Mucosa of stomach (tissue), 1 donor: Measurements from ENCODE around the gene SSPN.
A peak's percentile ranks its signal among the peaks of the same experiment; 100 is the strongest.

Experiments used
- H3K27me3 ChIP-seq: one replicate; pipeline ENCODE4 v1.7.0; 2013; ENCODE audit warnings: mild to moderate bottlenecking, low read length; ENCODE audit not compliant: control insufficient read depth, insufficient read depth
- H3K36me3 ChIP-seq: one replicate; pipeline ENCODE4 v1.7.0; 2013; ENCODE audit warnings: low read length; ENCODE audit not compliant: control insufficient read depth, insufficient read depth
- H3K4me1 ChIP-seq: one replicate; pipeline ENCODE4 v1.7.0; 2013; ENCODE audit warnings: mild to moderate bottlenecking, low read length; ENCODE audit not compliant: control insufficient read depth, insufficient read depth
- H3K4me3 ChIP-seq: one replicate; pipeline ENCODE4 v1.7.0; 2013; ENCODE audit warnings: low read length
- H3K9ac ChIP-seq: one replicate; pipeline ENCODE4 v1.7.0; 2013; ENCODE audit warnings: mild to moderate bottlenecking, low read length, moderate library complexity
- H3K9me3 ChIP-seq: one replicate; pipeline ENCODE4 v1.7.0; 2013; ENCODE audit warnings: mild to moderate bottlenecking, low read length, moderate library complexity; ENCODE audit not compliant: control insufficient read depth
- donor health status: Pancreatic carcinoma.

Gene SSPN

DNA sequence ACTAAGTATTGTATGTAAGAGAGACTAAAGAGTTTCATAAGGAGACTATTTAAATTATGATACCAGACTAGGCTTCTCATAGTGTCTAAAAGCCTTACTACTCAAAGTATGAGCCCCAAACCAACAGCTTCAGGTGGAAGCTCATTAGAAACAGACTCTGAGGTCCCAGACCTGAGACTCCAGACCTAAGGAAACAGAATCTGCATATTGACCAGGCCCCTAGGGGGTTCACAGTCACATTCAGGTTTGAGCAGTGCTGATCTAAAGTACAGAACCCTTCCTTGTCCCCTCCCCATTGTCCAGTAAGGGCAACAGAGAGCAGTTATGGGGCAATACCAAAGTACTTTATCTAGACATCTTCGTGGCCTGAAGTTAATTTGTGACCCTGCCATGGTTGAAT is 87.7 kb downstream of the SSPN start:
- H3K9me3 ChIP-seq = no peaks in the 10 kb centered on the region
- peaks cover 21% of the 10 kb centered on the region for H3K4me1 ChIP-seq
- H3K9ac ChIP-seq = no peak overlapping the region
- no peak overlapping the region for H3K4me3 ChIP-seq
- H3K27me3 ChIP-seq = no peaks in the 10 kb centered on the region
- H3K36me3 ChIP-seq = no peaks in the 10 kb centered on the region

DNA sequence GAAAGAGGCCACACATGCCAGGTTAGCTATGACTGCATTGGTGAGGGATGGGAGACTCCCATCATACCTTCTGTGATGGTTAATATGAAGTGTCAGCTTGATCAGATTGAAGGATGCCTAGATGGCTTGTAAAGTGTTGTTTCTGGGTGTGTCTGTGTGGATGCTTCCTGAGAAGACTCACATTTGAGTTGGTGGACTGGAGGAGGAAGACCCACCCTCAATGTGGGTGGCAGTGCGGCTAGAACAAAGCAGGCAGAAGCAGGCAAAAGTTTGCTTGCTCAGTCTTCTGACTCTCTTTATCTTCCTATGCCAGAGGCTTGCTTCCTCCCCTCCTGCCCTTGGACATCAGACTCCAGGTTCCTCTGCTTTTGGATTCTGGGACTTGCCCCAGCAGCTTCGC is 88.2 kb downstream of the SSPN start:
- no peaks in the 10 kb centered on the region for H3K27me3 ChIP-seq
- H3K9me3 ChIP-seq = no peaks in the 10 kb centered on the region
- H3K4me1 ChIP-seq = peaks cover 17% of the 10 kb centered on the region
- no peak overlapping the region for H3K4me3 ChIP-seq
- no peaks in the 10 kb centered on the region for H3K36me3 ChIP-seq
- H3K9ac ChIP-seq = no peak overlapping the region

DNA sequence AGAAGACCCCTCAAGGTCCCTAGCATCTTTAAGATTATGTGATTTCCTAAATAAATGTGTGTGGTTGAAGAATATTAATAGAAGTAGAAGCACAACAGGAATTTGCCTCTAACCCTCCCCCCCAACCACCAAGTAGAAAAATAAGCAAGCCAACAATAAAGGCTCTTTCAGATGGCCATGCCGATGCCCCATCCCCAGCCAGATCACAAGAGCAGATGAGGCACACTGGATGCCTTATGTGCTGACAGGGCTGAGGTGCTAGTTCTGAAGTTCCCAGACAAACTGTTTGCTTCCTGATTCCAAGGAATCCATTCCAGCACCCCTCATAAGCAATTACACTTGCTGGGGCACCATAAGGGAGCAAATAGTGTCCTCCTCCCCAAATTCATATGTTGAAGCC is 90.0 kb downstream of the SSPN start:
- Histone ChIP-seq H3K9ac (no peak overlapping the region), H3K27me3 (no peaks in the 10 kb centered on the region), H3K4me3 (no peak overlapping the region), H3K36me3 (no peaks in the 10 kb centered on the region), H3K4me1 (no peaks in the 10 kb centered on the region), H3K9me3 (no peaks in the 10 kb centered on the region)

DNA sequence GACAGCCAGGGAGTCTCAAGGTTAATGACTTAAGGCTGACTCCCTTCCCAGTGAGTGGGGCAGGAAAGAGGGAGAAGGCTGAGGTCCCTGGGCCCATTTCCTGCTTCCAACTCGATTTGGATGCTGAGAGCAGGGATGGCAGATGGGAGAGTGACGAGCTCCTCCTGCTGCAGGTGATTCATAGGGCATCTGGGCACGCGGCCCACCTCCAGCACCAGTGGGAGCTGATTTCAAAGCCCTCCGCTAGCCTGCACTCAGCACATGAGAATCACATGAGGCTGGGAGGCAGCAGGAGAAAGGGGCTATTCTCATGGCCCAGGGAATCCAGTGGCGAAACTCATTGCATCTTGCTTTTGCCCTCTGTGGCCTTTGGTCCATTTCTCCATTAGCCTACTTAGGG is 90.8 kb downstream of the SSPN start:
- no peaks in the 10 kb centered on the region for H3K9me3 ChIP-seq
- no peaks in the 10 kb centered on the region for H3K36me3 ChIP-seq
- no peak overlapping the region for H3K4me3 ChIP-seq
- no peaks in the 10 kb centered on the region for H3K27me3 ChIP-seq
- H3K4me1 ChIP-seq = no peaks in the 10 kb centered on the region
- no peak overlapping the region for H3K9ac ChIP-seq

DNA sequence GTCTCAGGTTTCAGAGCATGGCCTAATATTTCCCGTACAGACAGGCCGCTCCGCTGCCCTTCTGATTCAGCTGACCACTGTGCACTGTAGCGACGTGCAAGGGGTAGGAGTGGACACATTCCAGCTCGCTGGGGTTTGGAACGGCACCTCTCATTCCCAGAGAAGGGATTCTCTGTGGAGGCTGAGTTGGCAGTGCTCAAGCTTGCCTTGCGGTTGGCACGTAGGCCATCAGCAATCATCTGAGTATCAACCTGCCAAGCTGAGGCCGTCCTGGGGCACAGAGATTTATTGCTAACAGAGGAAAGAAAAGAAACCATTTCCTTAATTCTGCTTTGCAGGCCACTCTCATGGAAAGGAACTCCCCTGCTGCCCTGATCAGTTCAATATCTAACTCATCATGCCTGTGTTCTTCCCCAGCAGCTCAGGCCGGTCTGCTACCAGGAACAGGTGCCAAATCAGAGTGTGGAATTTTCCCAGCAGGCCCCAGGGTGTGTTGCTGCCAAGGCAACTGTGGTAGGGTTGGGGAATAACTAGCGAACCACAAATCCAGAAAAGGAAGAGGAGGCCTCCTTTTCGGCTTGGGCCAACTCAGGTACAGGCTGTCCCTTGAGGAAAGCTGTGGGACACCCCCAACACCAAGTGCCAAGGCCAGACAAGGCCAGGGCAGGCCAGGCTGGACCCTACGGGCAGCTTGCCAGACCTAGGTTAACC is 92.5 kb downstream of the SSPN start:
- H3K9ac ChIP-seq = no peak overlapping the region
- no peaks in the 10 kb centered on the region for H3K9me3 ChIP-seq
- no peaks in the 10 kb centered on the region for H3K27me3 ChIP-seq
- no peaks in the 10 kb centered on the region for H3K4me1 ChIP-seq
- no peak overlapping the region for H3K4me3 ChIP-seq
- no peaks in the 10 kb centered on the region for H3K36me3 ChIP-seq

DNA sequence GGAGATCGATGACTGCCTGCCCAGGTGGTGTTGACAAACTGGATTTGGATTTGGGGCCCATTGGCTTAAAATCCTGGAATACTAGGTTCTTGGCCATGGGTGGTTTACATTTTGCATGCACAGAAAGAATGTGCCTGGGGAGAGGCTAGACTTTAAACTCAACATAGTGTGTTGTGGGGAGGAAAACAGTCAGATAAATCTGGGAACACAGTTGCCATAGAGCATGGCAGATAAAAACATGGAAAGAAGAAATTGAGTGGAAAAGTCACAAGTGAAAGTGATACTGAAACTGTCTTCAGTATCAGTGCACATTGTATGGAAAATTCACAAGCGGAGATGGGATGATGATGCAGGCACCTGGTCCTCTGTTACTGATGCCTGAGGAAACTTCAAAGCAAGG is 95.2 kb downstream of the SSPN start:
- Histone ChIP-seq H3K9ac (no peak overlapping the region), H3K27me3 (no peaks in the 10 kb centered on the region), H3K4me1 (no peaks in the 10 kb centered on the region), H3K36me3 (no peaks in the 10 kb centered on the region), H3K9me3 (no peaks in the 10 kb centered on the region), H3K4me3 (no peak overlapping the region)

DNA sequence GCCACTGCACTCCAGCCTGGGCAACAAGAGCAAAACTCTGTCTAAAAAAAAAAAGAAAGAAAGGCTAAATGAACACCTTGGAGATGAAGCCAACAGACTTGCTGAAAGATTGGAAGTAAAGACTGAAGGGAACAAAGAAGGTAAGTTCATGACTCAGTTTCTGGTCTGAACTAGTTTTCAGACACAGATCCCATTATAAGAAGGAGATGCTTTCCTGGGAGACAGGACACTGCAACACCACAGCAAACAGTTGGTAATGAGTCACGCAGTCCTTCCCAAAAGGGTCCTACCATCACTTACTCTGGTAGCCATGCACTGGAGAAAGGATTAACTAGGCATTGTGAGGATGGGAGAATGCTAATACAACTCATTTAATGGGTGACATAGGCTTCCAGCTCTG is 97.2 kb downstream of the SSPN start:
- H3K36me3 ChIP-seq = no peaks in the 10 kb centered on the region
- no peaks in the 10 kb centered on the region for H3K4me1 ChIP-seq
- H3K9me3 ChIP-seq = no peaks in the 10 kb centered on the region
- H3K4me3 ChIP-seq = no peak overlapping the region
- H3K9ac ChIP-seq = no peak overlapping the region
- H3K27me3 ChIP-seq = no peaks in the 10 kb centered on the region

DNA sequence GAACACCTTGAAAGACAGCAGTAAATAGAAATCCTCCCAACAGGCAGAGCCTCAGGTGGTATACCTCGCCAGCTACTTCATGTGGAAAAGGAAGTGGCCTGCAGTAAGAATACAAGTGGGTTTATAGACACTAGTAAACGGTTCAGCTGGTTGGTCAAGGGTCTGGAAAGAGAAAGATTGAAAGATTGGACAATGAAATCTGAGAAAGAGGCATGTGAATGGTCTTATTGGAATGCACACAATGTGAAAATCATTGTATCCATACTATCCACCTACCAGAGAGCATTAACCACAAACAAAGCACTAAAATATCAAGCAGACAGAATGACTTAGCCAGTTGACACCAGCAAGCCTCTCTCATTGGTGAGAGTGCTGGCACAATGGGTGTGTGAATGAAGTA is 98.2 kb downstream of the SSPN start:
- H3K9ac ChIP-seq = no peak overlapping the region
- no peak overlapping the region for H3K4me3 ChIP-seq
- no peaks in the 10 kb centered on the region for H3K9me3 ChIP-seq
- H3K4me1 ChIP-seq = no peaks in the 10 kb centered on the region
- no peaks in the 10 kb centered on the region for H3K36me3 ChIP-seq
- no peaks in the 10 kb centered on the region for H3K27me3 ChIP-seq

DNA sequence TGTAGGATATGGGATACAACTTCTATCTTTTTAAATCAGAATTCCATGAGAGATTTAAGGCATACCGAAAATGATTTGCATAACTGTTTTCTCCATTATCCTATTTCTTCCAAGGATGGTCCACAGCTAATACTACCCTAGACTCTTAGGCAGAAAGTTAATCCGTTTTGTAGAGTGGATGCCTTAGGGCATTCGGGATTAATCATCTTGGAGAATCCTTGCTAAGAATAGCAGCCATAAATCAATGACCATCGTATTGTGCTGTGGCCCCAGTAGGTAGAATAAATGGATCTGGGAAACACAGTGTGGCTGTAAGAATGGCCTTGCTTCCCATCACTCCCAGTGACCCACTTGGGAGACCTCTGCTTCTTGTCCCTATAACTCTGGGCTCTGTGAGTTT is 99.6 kb downstream of the SSPN start:
- Histone ChIP-seq H3K27me3 (no peaks in the 10 kb centered on the region), H3K9ac (no peak overlapping the region), H3K4me1 (no peaks in the 10 kb centered on the region), H3K4me3 (no peak overlapping the region), H3K9me3 (no peaks in the 10 kb centered on the region), H3K36me3 (no peaks in the 10 kb centered on the region)

DNA sequence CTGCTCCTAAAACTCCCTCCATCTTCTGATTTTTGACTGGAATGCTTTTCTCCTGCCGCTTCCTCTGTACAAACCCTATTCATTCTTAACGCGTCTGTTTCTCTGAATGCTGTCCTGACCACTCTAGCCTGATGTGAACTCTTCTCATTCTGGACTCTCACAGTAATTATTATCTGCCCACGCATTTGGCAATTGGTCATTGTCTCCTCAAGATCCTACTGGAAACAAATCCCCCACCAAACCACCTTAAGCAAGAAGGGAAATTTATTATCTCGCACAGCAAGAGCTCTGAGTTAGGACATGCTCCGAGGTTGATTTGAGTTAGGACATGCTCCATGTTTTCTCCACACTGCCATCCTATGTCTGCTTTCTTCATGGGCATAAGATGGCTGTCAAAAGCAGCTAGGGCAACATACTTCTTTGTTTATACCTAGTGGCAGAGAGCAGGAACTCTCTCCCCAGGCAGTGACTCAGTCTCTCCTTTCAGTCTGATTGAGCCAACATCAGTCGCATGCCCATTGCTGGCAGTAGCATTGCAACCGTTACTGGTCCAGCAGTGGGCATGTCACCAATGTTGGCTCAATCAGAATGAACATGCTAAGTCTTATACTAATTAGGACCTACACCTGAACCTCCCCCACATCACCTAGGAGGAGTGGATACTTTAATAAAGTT is 102.2 kb downstream of the SSPN start:
- Histone ChIP-seq H3K4me1 (no peaks in the 10 kb centered on the region), H3K27me3 (no peaks in the 10 kb centered on the region), H3K9ac (no peak overlapping the region), H3K36me3 (no peaks in the 10 kb centered on the region), H3K4me3 (no peak overlapping the region), H3K9me3 (no peaks in the 10 kb centered on the region)

DNA sequence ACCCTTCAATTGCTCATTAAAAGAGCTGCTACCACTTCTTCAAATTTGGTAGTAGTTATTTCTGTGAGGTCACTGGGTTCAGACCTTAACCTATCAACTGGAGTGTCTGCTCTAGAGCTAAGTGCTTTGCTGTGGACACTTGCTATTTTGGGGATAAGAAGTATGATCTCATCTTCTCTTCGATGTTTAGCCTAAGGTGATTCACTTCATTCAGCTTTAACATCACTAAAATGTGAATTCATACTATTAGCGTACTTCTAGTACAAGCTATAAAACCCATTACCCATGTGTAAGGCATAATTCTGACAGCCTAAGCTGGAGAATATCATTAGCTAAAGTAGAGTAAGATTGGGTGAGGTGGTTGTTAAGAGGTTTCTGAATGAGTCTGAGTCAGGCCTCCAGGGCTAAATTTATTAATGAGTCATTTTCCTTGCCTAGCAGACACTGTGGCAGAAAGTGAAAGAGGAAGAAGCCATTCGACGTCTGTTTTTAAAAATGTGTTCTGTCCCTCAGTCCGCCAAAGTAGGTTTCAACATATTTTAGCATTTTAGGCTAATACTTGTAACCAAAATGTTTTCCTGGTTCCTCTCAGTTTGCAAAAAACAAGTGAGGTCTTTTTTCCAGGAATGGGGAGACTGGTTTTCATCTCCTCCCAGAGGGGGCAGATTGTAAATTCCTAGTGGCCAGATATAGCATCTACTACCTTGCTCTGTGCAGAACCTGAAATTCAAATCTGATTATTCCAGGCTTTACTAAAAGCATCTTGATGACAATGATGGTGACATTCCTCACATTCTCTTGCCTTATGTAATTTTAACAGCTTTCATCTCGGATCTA is 103.6 kb downstream of the SSPN start:
- peak overlapping the region; percentile 42 for H3K9ac ChIP-seq

DNA sequence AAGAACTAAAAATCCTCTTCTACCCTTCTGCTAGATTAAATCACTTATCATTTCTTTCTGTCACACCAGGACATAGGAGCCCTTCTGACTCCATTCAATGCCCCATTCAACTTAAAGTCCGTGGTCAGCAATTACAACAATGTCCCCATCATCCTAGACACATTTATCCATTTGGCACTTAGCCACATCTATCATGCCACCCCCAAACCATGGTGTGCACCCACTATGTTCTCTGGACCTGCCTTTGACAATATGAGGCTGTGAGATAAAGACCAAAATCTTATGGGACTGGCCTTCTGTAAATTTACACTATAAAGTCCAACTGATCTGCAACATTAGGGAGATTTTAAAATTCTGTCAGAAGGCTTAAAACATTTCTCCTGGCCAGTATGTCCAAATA is 104.4 kb downstream of the SSPN start:
- Histone ChIP-seq H3K9ac (no peak overlapping the region), H3K27me3 (no peaks in the 10 kb centered on the region), H3K4me3 (no peak overlapping the region), H3K36me3 (no peaks in the 10 kb centered on the region), H3K9me3 (no peaks in the 10 kb centered on the region), H3K4me1 (no peaks in the 10 kb centered on the region)

More for the DNA sequence above, 103.6 kb downstream of the SSPN start:
- no peaks in the 10 kb centered on the region for H3K9me3 ChIP-seq
- H3K4me3 ChIP-seq = no peak overlapping the region
- H3K36me3 ChIP-seq = no peaks in the 10 kb centered on the region
- no peaks in the 10 kb centered on the region for H3K4me1 ChIP-seq
- H3K27me3 ChIP-seq = no peaks in the 10 kb centered on the region
